Lower lobe of right lung (tissue), 2 donors: Measurements from ENCODE around the gene EXOC4. TPM values are rescaled to one million over a fixed set of nuclear protein-coding genes. Genes with fewer than 3 reads are reported as not detected.

Experiments
- ATAC-seq, 2 donors: fragments of 200-7000 bp; cut with Tn5 transposase; one replicate each; pipeline ENCODE4 v1.9.1; 2020 to 2022; ENCODE audit warnings: mild to moderate bottlenecking in 2 of 2, moderate library complexity in 2 of 2
- DNase-seq: peaks from one replicate; pipeline ENCODE4 v3.0.0-alpha.2; 2020
- H3K27ac ChIP-seq: fragments of 200-600 bp; one replicate; pipeline ENCODE4 v1.8.0; 2022
- H3K27me3 ChIP-seq: fragments of 200-600 bp; one replicate; pipeline ENCODE4 v1.8.0; 2022; ENCODE audit warnings: low read depth
- H3K36me3 ChIP-seq: fragments of 200-600 bp; one replicate; pipeline ENCODE4 v1.8.0; 2022; ENCODE audit warnings: mild to moderate bottlenecking
- H3K4me1 ChIP-seq: fragments of 200-600 bp; one replicate; pipeline ENCODE4 v1.8.0; 2022
- H3K4me3 ChIP-seq: fragments of 200-600 bp; one replicate; pipeline ENCODE4 v1.8.0; 2022; ENCODE audit warnings: mild to moderate bottlenecking
- H3K9me3 ChIP-seq: fragments of 200-600 bp; one replicate; pipeline ENCODE4 v1.8.0; 2022
- intact Hi-C: fragments of 100-400 bp; cut with DNase I; formaldehyde crosslinking; loops from one replicate; pipeline ENCODE4 v1.11.0; 2022
- total RNA-seq: library from RNA; stranded (reverse); fragmentation: NEBNext Ultra II Directional; extraction: Animal tissue kit (Norgen Biotek cat#: 25700); gene quantifications from one replicate; pipeline ENCODE4 v1.2.1, GENCODE V29; 2021
- TF ChIP-seq, protein P1 (sequence below): fragments of 200-600 bp; IDR thresholded peaks from one replicate; pipeline ENCODE4 v1.8.0; 2022; ENCODE audit warnings: antibody characterized with exemption, mild to moderate bottlenecking
- donor health status: DM: no; HTN: yes; CAD: no; lungs with severe emphysema.

Gene EXOC4
- total RNA-seq, 1 donor from 2014 or later = 80.2 TPM

- H3K4me1 ChIP-seq = no peaks in the 10 kb centered on the region
- no peak overlapping the region for H3K27ac ChIP-seq
- no peak for DNase-seq
- H3K36me3 ChIP-seq = no peaks in the 10 kb centered on the region
- H3K9me3 ChIP-seq = no peaks in the 10 kb centered on the region
- ATAC-seq = no peak
- H3K27me3 ChIP-seq = no peaks in the 10 kb centered on the region
- intact Hi-C loops = no loop called here
- no peak overlapping the region for H3K4me3 ChIP-seq
- TF ChIP-seq, protein P1, sequence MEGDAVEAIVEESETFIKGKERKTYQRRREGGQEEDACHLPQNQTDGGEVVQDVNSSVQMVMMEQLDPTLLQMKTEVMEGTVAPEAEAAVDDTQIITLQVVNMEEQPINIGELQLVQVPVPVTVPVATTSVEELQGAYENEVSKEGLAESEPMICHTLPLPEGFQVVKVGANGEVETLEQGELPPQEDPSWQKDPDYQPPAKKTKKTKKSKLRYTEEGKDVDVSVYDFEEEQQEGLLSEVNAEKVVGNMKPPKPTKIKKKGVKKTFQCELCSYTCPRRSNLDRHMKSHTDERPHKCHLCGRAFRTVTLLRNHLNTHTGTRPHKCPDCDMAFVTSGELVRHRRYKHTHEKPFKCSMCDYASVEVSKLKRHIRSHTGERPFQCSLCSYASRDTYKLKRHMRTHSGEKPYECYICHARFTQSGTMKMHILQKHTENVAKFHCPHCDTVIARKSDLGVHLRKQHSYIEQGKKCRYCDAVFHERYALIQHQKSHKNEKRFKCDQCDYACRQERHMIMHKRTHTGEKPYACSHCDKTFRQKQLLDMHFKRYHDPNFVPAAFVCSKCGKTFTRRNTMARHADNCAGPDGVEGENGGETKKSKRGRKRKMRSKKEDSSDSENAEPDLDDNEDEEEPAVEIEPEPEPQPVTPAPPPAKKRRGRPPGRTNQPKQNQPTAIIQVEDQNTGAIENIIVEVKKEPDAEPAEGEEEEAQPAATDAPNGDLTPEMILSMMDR = no peak
Observed at GRCh38 chr7:133672866-133673265, 420.0 kb downstream of the EXOC4 start.

DNA sequence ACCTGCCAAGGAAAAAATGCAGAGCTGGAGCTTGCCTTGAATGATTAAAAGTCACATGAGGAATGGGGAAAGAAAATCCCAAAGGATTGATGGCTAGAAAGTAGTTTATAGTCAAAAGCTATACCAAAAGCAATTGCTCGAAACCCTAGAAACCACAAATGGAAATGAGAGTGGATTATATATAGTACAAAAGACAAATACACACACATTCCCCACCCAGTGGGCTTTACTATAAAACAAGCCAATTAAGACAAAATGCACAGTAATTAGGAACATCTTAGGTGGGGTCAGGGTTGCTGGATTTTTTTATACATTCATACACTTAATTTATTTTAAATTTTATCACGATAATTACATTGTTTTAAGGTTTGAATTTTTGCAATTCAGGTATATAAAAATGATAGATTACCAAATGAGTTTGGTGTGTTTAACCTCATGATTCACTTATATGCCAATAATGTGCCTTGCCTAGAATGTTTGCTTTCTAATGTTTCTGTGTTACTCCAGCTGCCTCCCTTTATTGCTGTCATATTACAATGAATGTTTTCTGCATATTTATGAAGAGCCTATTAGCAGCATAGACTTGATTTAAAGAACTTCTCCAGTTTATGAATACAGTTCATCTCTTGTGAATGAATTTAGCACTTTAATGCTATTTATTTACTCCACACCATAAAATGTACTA lies 421.3 kb downstream of the EXOC4 start:
- intact Hi-C loops = no loop called here

DNA sequence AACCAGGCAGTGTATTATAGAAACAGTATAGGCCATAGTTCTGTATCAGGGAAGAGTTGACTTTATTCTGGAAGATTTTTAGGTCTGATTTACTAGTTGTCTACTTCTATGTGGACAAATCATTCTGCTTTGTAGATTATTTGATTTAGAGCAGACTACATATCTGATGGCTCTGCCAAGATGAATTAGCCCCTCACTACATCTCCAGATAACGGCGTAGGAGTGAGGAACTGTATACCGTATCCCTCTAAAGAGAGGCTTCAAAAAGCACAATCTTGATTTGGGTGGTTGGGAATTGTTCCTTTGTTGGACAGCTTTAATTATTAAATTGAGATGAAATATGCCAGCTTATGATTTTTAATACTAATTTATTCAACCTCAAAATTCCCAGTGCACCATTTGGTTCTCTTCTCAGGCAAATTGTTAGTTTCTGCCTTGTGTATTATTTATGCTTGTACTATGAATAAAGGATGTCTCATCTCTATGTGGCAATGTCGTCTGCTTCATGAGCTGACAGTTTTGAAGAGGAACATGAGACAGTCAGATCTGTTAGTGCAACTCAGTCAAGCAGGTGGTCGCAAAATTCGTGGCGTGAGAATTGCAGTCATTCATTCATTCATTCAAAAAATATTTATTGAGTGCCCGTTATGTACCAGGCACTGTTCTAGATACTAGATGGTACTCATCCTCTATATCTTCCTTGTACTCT lies 422.8 kb downstream of the EXOC4 start:
- ATAC-seq (no peak), DNase-seq (no peak)
- Histone ChIP-seq H3K4me3 (no peak overlapping the region), H3K4me1 (no peaks in the 10 kb centered on the region), H3K27me3 (no peaks in the 10 kb centered on the region), H3K27ac (no peak overlapping the region), H3K9me3 (no peaks in the 10 kb centered on the region), H3K36me3 (no peaks in the 10 kb centered on the region)
- intact Hi-C loops = no loop called here
- TF ChIP-seq, protein P1 = no peak

More for the DNA sequence above, 421.3 kb downstream of the EXOC4 start:
- Histone ChIP-seq H3K9me3 (no peaks in the 10 kb centered on the region), H3K27ac (no peak overlapping the region), H3K36me3 (no peaks in the 10 kb centered on the region), H3K4me3 (no peak overlapping the region), H3K4me1 (no peaks in the 10 kb centered on the region), H3K27me3 (no peaks in the 10 kb centered on the region)
- DNase-seq (no peak), ATAC-seq (no peak)
- TF ChIP-seq, protein P1 = no peak

DNA sequence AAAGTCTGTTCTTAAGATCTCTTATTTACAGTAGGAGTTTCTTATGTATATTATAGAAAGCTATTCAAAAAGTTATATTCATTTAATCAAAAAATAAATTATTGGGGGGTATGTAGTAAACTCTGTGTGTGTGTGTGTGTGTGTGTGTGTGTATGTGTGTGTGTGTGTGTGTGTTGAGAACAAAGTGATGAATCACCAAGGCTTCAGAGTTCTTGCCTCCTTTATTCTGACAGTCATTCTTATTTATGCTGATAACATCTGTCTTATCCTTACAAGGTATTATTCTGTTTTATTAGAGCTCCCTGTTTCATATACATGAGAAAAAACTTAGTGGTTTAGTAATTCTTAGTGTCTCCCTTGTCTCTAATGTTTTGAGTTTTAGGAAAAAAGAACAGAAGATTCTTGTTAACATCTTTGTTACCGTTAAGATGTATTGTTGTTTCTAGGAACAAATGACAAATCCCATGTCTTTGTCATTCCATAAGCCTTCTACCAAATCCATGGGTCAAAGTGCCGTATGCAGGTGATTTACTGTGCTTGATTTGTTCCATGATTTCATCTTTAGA lies 424.0 kb downstream of the EXOC4 start:
- no peak for ATAC-seq
- Histone ChIP-seq H3K9me3 (no peaks in the 10 kb centered on the region), H3K27me3 (no peaks in the 10 kb centered on the region), H3K27ac (no peak overlapping the region), H3K4me1 (no peaks in the 10 kb centered on the region), H3K4me3 (no peak overlapping the region), H3K36me3 (no peaks in the 10 kb centered on the region)
- intact Hi-C loops = no loop called here
- no peak for DNase-seq
- TF ChIP-seq, protein P1 = no peak

- no peak for ATAC-seq
- Histone ChIP-seq H3K4me3 (no peak overlapping the region), H3K9me3 (no peaks in the 10 kb centered on the region), H3K4me1 (no peaks in the 10 kb centered on the region), H3K27ac (no peak overlapping the region), H3K27me3 (no peaks in the 10 kb centered on the region), H3K36me3 (no peaks in the 10 kb centered on the region)
- DNase-seq = no peak
- TF ChIP-seq, protein P1 = no peak
- intact Hi-C loops = no loop called here
Observed at GRCh38 chr7:133678137-133678814, 425.4 kb downstream of the EXOC4 start.
